Calu3 (cell line): Measurements from ENCODE around the gene PPP2R1B. TPM values are rescaled to one million over a fixed set of nuclear protein-coding genes. Genes with fewer than 3 reads are reported as not detected.

Experiments
- BruUV-seq: library from RNA; stranded (reverse); fragments of 400-500 nt; replicated peaks from 2 replicates; lab custom pipeline; 2021; lab: Mats Ljungman, UMichigan
- CTCF ChIA-PET: fragments of 300-600 bp; sonication (Branson Sonifier 250); formaldehyde crosslinking; loops from one replicate; lab custom pipeline; 2022; ENCODE audit warnings: antibody characterized with exemption; lab: Charles Lee
- DNase-seq: peaks from one replicate; pipeline ENCODE4 v3.0.0; 2022
- H3K27ac Mint-ChIP-seq: one replicate; pipeline ENCODE4 v1.8.0; 2022; ENCODE audit warnings: mixed read lengths; ENCODE audit not compliant: unreplicated experiment
- H3K27me3 Mint-ChIP-seq: one replicate; pipeline ENCODE4 v1.8.0; 2022; ENCODE audit warnings: mixed read lengths; ENCODE audit not compliant: unreplicated experiment
- H3K36me3 Mint-ChIP-seq: one replicate; pipeline ENCODE4 v1.8.0; 2022; ENCODE audit warnings: mild to moderate bottlenecking, moderate library complexity, mixed read lengths; ENCODE audit not compliant: insufficient read depth, unreplicated experiment
- H3K4me1 Mint-ChIP-seq: one replicate; pipeline ENCODE4 v1.8.0; 2022; ENCODE audit warnings: mild to moderate bottlenecking, low read depth, mixed read lengths; ENCODE audit not compliant: unreplicated experiment
- H3K4me3 Mint-ChIP-seq: one replicate; pipeline ENCODE4 v1.8.0; 2022; ENCODE audit warnings: mild to moderate bottlenecking, low read depth, moderate library complexity, mixed read lengths; ENCODE audit not compliant: unreplicated experiment
- H3K9me3 Mint-ChIP-seq: one replicate; pipeline ENCODE4 v1.8.0; 2022; ENCODE audit warnings: low read depth, mixed read lengths; ENCODE audit not compliant: unreplicated experiment
- CTCF ChIP-seq: fragments of 200-600 bp; IDR thresholded peaks from one replicate; pipeline ENCODE4 v1.8.0; 2022; ENCODE audit warnings: antibody characterized with exemption; ENCODE audit not compliant: unreplicated experiment
- intact Hi-C: fragments of 100-400 bp; cut with micrococcal nuclease; formaldehyde crosslinking; loops from one replicate; pipeline ENCODE4 v1.10.0; 2022; ENCODE audit not compliant: unreplicated experiment
- total RNA-seq: library from RNA; stranded (reverse); gene quantifications from 2 replicates; pipeline ENCODE4 v1.2.3, GENCODE V29; 2022

The PPP2R1B gene
- total RNA-seq, 1 experiment from 2014 or later = 24.0 TPM

- no peak for TF ChIP-seq CTCF
- CTCF ChIA-PET = no interaction called here
- H3K9me3 Mint-ChIP-seq = no peaks in the 10 kb centered on the region
- no TSS peak for BruUV-seq
- no peak for DNase-seq
- H3K27ac Mint-ChIP-seq = no peak overlapping the region
- peaks cover 42% of the 10 kb centered on the region for H3K4me1 Mint-ChIP-seq
- no peak overlapping the region for H3K4me3 Mint-ChIP-seq
- intact Hi-C loops = loop anchor here (5.0 kb wide), 2 partner anchors 54 to 89 kb away; partner anchors contain the start of gene SIK2
- H3K27me3 Mint-ChIP-seq = no peaks in the 10 kb centered on the region
- H3K36me3 Mint-ChIP-seq = peaks cover 14% of the 10 kb centered on the region
Observed at GRCh38 chr11:111691176-111691575, 75.0 kb downstream of the PPP2R1B start.

- CTCF ChIA-PET = no interaction called here
- TF ChIP-seq CTCF = no peak
- no peaks in the 10 kb centered on the region for H3K9me3 Mint-ChIP-seq
- peaks cover 34% of the 10 kb centered on the region for H3K4me1 Mint-ChIP-seq
- peak overlapping the region; percentile 50 for H3K27ac Mint-ChIP-seq
- H3K36me3 Mint-ChIP-seq = peaks cover 14% of the 10 kb centered on the region
- intact Hi-C loops = no loop called here
- H3K4me3 Mint-ChIP-seq = no peak overlapping the region
- H3K27me3 Mint-ChIP-seq = no peaks in the 10 kb centered on the region
- DNase-seq = no peak
- BruUV-seq = no TSS peak
Observed at GRCh38 chr11:111688013-111688412, 78.2 kb downstream of the PPP2R1B start.

GRCh38 chr11:111684251-111684650 is 81.9 kb downstream of the PPP2R1B start:
- no peak overlapping the region for H3K4me3 Mint-ChIP-seq
- CTCF ChIA-PET = no interaction called here
- peaks cover 17% of the 10 kb centered on the region for H3K4me1 Mint-ChIP-seq
- TF ChIP-seq CTCF = no peak
- DNase-seq = no peak
- intact Hi-C loops = no loop called here
- no TSS peak for BruUV-seq
- no peaks in the 10 kb centered on the region for H3K9me3 Mint-ChIP-seq
- no peak overlapping the region for H3K27ac Mint-ChIP-seq
- peaks cover 8% of the 10 kb centered on the region for H3K36me3 Mint-ChIP-seq
- no peaks in the 10 kb centered on the region for H3K27me3 Mint-ChIP-seq

- no peak for TF ChIP-seq CTCF
- no peak overlapping the region for H3K27ac Mint-ChIP-seq
- BruUV-seq = no TSS peak
- H3K4me1 Mint-ChIP-seq = peaks cover 12% of the 10 kb centered on the region
- H3K4me3 Mint-ChIP-seq = no peak overlapping the region
- peaks cover 8% of the 10 kb centered on the region for H3K36me3 Mint-ChIP-seq
- no peak for DNase-seq
- intact Hi-C loops = no loop called here
- H3K9me3 Mint-ChIP-seq = no peaks in the 10 kb centered on the region
- H3K27me3 Mint-ChIP-seq = no peaks in the 10 kb centered on the region
- CTCF ChIA-PET = no interaction called here
Observed at GRCh38 chr11:111683806-111684205, 82.4 kb downstream of the PPP2R1B start.
